Retinal pigment epithelial cell (primary cell): ENCODE results near the gene RPS14.

Source experiments
- DNase-seq: peaks from one replicate; pipeline ENCODE4 v3.0.0-alpha.2; 2010; ENCODE audit warnings: low read depth
- H3K4me3 ChIP-seq: 2 replicates; pipeline ENCODE4 v1.5.1; 2011; ENCODE audit warnings: mild to moderate bottlenecking, low read length, control low read depth, moderate library complexity
- CTCF ChIP-seq: conservative IDR thresholded peaks from 2 replicates; pipeline ENCODE4 v1.5.1; 2011; ENCODE audit warnings: low read depth, low read length, control low read depth, inconsistent platforms

RPS14 gene

GRCh38 chr5:150446583-150446982 is 3.0 kb downstream of the RPS14 start:
- no peak for TF ChIP-seq CTCF
- DNase-seq = no peak
- no peak overlapping the region for H3K4me3 ChIP-seq

- H3K4me3 ChIP-seq = no peak overlapping the region
- TF ChIP-seq CTCF = no peak
- no peak for DNase-seq
Observed at GRCh38 chr5:150446088-150446487, 3.5 kb downstream of the RPS14 start.

GRCh38 chr5:150444770-150445169 is 4.8 kb downstream of the RPS14 start:
- H3K4me3 ChIP-seq = no peak overlapping the region
- no peak for DNase-seq
- TF ChIP-seq CTCF = no peak

GRCh38 chr5:150443242-150444075 is 6.1 kb downstream of the RPS14 start:
- TF ChIP-seq CTCF = no peak
- no peak for DNase-seq
- no peak overlapping the region for H3K4me3 ChIP-seq

GRCh38 chr5:150442699-150443080 is 6.8 kb downstream of the RPS14 start:
- no peak overlapping the region for H3K4me3 ChIP-seq
- TF ChIP-seq CTCF = no peak
- DNase-seq = no peak

- TF ChIP-seq CTCF = no peak
- no peak for DNase-seq
- no peak overlapping the region for H3K4me3 ChIP-seq
Observed at GRCh38 chr5:150441813-150442698, 7.5 kb downstream of the RPS14 start.
